Gastroesophageal sphincter (tissue), 4 donors: ENCODE data around the gene KCNT1. TPM values are rescaled to one million over a fixed set of nuclear protein-coding genes. Genes with fewer than 3 reads are reported as not detected.

Source experiments
- ATAC-seq: fragments of 150-250 bp; one replicate; pipeline ENCODE4 v1.9.1; 2016; ENCODE audit warnings: mild to moderate bottlenecking, moderate library complexity
- H3K27ac ChIP-seq, 4 donors: fragments of 200-600 bp; sonication (generic) in 3 of 4; 1 replicate in 3 of 4; 2 replicates in 1 of 4; pipeline ENCODE4 v1.5.1; 2016 to 2019
- H3K27me3 ChIP-seq: fragments of 200-600 bp; sonication (generic); one replicate; pipeline ENCODE4 v1.5.1; 2019
- H3K36me3 ChIP-seq, 2 donors: fragments of 200-600 bp; sonication (generic); one replicate each; pipeline ENCODE4 v1.5.1; 2019; ENCODE audit warnings: control low read depth in 1 of 2
- H3K4me1 ChIP-seq, 3 donors: fragments of 200-600 bp; sonication (generic); 1 replicate in 2 of 3; 2 replicates in 1 of 3; pipeline ENCODE4 v1.5.1; 2016 to 2019; ENCODE audit warnings: control low read depth in 2 of 3
- H3K4me3 ChIP-seq, 2 donors: fragments of 200-600 bp; sonication (generic); one replicate each; pipeline ENCODE4 v1.5.1; 2019; ENCODE audit warnings: mild to moderate bottlenecking in 1 of 2, moderate library complexity in 1 of 2
- H3K9me3 ChIP-seq, 3 donors: fragments of 200-600 bp; sonication (generic); one replicate each; pipeline ENCODE4 v1.5.1; 2017 to 2019; ENCODE audit warnings: control low read depth in 2 of 3
- EP300 ChIP-seq: sonication (generic); formaldehyde crosslinking; IDR thresholded peaks from one replicate; pipeline ENCODE4 v1.6.1; 2017; ENCODE audit warnings: antibody characterized with exemption, mild to moderate bottlenecking
- POLR2A ChIP-seq, 2 donors: fragments of 450-650 bp; IDR thresholded peaks; one replicate each; pipeline ENCODE4 v1.6.1; 2017; ENCODE audit warnings: antibody characterized with exemption in 2 of 2, mild to moderate bottlenecking in 2 of 2, moderate library complexity in 1 of 2
- POLR2AphosphoS5 ChIP-seq: sonication (generic); formaldehyde crosslinking; IDR thresholded peaks from one replicate; pipeline ENCODE4 v1.6.1; 2017; ENCODE audit warnings: antibody characterized with exemption
- WGBS, 2 donors: methylation state at CpG; one replicate each; pipeline ENCODE4 v1.1.5; 2018; ENCODE audit warnings: low coverage in 1 of 2; 5-methylcytosine and 5-hydroxymethylcytosine counted together
- total RNA-seq, 4 donors: library from RNA; depleted of rRNA; stranded (reverse); fragments of >200 nt; gene quantifications; one replicate each; pipeline ENCODE4 v1.1.0, GENCODE V29; 2016
- TF ChIP-seq, protein P1 (sequence below), 4 experiments: fragments of 200-600 bp in 2 of 4; fragments of 450-650 bp in 2 of 4; sonication (generic) in 1 of 4; IDR thresholded peaks; one replicate each; pipeline ENCODE4 v1.5.1; 2017 to 2019; ENCODE audit warnings: antibody characterized with exemption in 4 of 4, mild to moderate bottlenecking in 2 of 4, moderate library complexity in 2 of 4

The KCNT1 gene
- total RNA-seq, 4 donors from 2014 or later = 0.19 TPM; not detected in 3

DNA sequence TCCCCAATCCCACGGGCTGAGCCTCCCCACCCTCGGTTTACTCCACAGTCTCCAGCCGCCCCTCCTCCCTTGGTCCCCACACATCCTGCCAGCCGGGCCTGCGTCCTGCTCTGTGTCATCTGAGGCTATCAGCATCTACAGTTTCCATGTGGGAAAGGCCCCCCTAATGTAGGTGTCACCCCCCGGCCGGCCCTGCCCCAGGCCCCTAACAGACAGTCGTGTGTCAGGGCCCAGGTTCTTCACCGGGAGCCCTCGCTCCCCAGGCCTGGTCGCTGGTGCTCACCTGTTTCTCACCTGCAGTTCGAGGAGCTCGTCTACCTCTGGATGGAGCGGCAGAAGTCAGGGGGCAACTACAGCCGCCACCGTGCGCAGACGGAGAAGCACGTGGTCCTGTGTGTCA is 62.7 kb downstream of the KCNT1 start:
- 57 to 80% methylated on average over 3 to 6 of the region's 19 CpGs for WGBS, 2 donors
- Histone ChIP-seq H3K4me3 (no peak overlapping the region), H3K36me3 (no peaks in the 10 kb centered on the region), H3K9me3 (peaks cover 0 to 26% (median 0%) of the 10 kb centered on the region in 3 donors), H3K27ac (no peak overlapping the region), H3K4me1 (no peaks in the 10 kb centered on the region), H3K27me3 (peaks cover 51% of the 10 kb centered on the region)
- TF ChIP-seq EP300 = no peak
- TF ChIP-seq, protein P1, sequence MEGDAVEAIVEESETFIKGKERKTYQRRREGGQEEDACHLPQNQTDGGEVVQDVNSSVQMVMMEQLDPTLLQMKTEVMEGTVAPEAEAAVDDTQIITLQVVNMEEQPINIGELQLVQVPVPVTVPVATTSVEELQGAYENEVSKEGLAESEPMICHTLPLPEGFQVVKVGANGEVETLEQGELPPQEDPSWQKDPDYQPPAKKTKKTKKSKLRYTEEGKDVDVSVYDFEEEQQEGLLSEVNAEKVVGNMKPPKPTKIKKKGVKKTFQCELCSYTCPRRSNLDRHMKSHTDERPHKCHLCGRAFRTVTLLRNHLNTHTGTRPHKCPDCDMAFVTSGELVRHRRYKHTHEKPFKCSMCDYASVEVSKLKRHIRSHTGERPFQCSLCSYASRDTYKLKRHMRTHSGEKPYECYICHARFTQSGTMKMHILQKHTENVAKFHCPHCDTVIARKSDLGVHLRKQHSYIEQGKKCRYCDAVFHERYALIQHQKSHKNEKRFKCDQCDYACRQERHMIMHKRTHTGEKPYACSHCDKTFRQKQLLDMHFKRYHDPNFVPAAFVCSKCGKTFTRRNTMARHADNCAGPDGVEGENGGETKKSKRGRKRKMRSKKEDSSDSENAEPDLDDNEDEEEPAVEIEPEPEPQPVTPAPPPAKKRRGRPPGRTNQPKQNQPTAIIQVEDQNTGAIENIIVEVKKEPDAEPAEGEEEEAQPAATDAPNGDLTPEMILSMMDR (IDR thresholded peaks at IDR 0.05) = no peak
- TF ChIP-seq POLR2A (IDR thresholded peaks at IDR 0.05) = no peak
- TF ChIP-seq POLR2AphosphoS5 = no peak
- no peak for ATAC-seq

GRCh38 chr9:135765416-135765815 is 63.4 kb downstream of the KCNT1 start:
- Histone ChIP-seq H3K27ac (no peak overlapping the region), H3K36me3 (no peaks in the 10 kb centered on the region), H3K4me3 (no peak overlapping the region), H3K9me3 (peaks cover 0 to 26% (median 0%) of the 10 kb centered on the region in 3 donors), H3K4me1 (no peaks in the 10 kb centered on the region), H3K27me3 (peaks cover 51% of the 10 kb centered on the region)
- TF ChIP-seq POLR2A (IDR thresholded peaks at IDR 0.05) = no peak
- TF ChIP-seq EP300 = no peak
- TF ChIP-seq POLR2AphosphoS5 = no peak
- TF ChIP-seq, protein P1 (IDR thresholded peaks at IDR 0.05) = no peak
- WGBS, 2 donors = 83% methylated on average over 1 of the region's 13 CpGs; no CpG with 5 or more reads in 1 of the 2 donors
- no peak for ATAC-seq

DNA sequence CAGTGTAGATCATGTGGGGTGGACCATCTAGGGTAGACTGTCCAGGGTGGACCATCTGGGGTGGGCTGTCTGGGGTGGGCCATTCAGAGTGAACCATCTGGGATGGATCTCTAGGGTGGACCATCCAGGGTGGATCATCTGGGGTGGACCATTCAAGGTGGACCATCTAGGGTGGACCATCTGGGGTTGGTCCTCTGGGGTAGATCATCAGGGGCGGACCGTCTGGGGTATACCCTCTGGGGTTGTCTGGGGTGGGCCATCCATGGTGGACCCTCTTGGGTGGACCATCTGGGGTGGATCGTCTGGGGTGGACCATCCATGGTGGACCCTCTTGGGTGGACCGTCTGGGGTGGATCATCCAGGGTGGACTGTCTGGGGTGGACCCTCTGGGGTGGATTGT is 64.3 kb downstream of the KCNT1 start:
- H3K36me3 ChIP-seq = no peaks in the 10 kb centered on the region
- no peak overlapping the region for H3K4me3 ChIP-seq
- H3K27ac ChIP-seq = no peak overlapping the region
- peaks cover 0 to 26% (median 0%) of the 10 kb centered on the region in 3 donors for H3K9me3 ChIP-seq
- peaks cover 52% of the 10 kb centered on the region for H3K27me3 ChIP-seq
- TF ChIP-seq, protein P1 (IDR thresholded peaks at IDR 0.05) = no peak
- TF ChIP-seq POLR2AphosphoS5 = no peak
- ATAC-seq = no peak
- WGBS, 2 donors = no CpG with 5 or more reads among the region's 4 CpGs
- H3K4me1 ChIP-seq = no peaks in the 10 kb centered on the region

DNA sequence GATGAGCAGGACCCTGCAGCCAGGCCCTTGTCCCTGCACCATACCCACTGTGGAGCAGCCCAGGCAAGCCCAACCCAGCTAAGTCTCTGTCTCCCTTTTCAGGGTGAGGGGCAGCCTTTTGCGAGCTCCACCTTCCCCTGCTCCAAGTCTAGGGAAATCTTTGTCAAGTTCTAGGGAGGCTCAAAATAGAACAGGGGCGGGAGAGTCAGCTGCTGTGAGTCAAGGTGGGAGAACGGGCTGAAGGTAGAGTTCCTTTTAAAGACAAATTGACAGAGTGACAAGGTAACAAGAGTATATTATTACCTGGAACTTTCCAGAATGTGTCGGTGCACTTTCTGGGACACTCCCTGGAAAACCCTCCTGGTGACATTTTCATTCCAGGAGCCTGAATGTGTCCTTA is 64.7 kb downstream of the KCNT1 start:
- Histone ChIP-seq H3K9me3 (peaks cover 0 to 26% (median 0%) of the 10 kb centered on the region in 3 donors), H3K36me3 (no peaks in the 10 kb centered on the region), H3K27ac (no peak overlapping the region), H3K4me1 (no peaks in the 10 kb centered on the region), H3K27me3 (peaks cover 52% of the 10 kb centered on the region), H3K4me3 (no peak overlapping the region)
- 100% methylated on average over 1 of the region's 4 CpGs; no CpG with 5 or more reads in 1 of the 2 donors for WGBS, 2 donors
- no peak for ATAC-seq
- TF ChIP-seq POLR2A (IDR thresholded peaks at IDR 0.05) (no peak), EP300 (no peak), POLR2AphosphoS5 (no peak)
- TF ChIP-seq, protein P1 (IDR thresholded peaks at IDR 0.05) = no peak

DNA sequence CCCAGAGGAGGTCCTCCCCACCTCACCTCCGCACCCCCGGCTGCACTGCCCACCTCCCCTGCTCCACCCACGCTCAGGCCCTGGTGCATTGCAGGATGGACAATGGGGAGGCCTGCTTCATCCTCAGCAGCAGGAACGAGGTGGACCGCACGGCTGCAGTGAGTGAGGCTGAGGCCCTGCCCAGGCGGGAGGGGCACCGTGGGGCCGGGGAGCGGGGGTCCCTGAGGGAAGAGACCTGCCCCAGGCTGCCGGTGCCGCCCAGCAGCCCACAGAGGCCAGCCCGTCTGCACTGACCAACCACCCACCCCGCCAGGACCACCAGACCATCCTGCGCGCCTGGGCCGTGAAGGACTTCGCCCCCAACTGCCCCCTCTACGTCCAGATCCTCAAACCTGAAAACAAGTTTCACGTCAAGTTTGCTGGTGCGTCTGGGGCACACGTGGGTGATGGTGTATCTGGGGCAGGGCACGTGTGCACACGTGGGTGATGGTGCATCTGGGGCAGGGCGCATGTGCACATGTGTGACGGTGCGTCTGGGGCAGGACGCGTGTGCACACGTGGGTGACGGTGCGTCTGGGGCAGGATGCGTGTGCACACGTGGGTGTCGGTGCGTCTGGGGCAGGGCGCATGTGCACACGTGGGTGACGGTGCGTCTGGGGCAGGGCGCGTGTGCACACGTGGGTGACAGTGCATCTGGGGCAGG is 66.7 kb downstream of the KCNT1 start:
- TF ChIP-seq EP300 (no peak), POLR2AphosphoS5 (no peak), POLR2A (IDR thresholded peaks at IDR 0.05) (no peak)
- TF ChIP-seq, protein P1 (IDR thresholded peaks at IDR 0.05) = no peak
- H3K4me3 ChIP-seq = no peak overlapping the region
- H3K9me3 ChIP-seq = peaks cover 0 to 26% (median 0%) of the 10 kb centered on the region in 3 donors
- no peaks in the 10 kb centered on the region for H3K36me3 ChIP-seq
- no peak overlapping the region for H3K27ac ChIP-seq
- no peak for ATAC-seq
- peaks cover 70% of the 10 kb centered on the region for H3K27me3 ChIP-seq
- H3K4me1 ChIP-seq = no peaks in the 10 kb centered on the region
- WGBS, 2 donors = 88 to 93% methylated on average over 6 to 9 of the region's 43 CpGs
